IPS-18c (cell line): ENCODE results near the gene COG5.
"Not testable (repeated sequence)": the region's sequence is repeated elsewhere in the genome, so short reads cannot be mapped to it uniquely, and the experiment has no call there.

Experiments
- H3K4me3 ChIP-seq: 2 replicates; pipeline ENCODE4 v1.7.0; 2013; ENCODE audit warnings: low read depth, mild to moderate bottlenecking, low read length, moderate library complexity; ENCODE audit not compliant: insufficient read depth
- H3K9me3 ChIP-seq: one replicate; pipeline ENCODE4 v1.6.1; 2013; ENCODE audit warnings: mild to moderate bottlenecking, low read length, moderate library complexity; ENCODE audit not compliant: control insufficient read depth, insufficient read depth

The COG5 gene

GRCh38 chr7:107253599-107253998 is 310.1 kb downstream of the COG5 start:
- Histone ChIP-seq H3K4me3 (no peak overlapping the region), H3K9me3 (no peaks in the 10 kb centered on the region)

DNA sequence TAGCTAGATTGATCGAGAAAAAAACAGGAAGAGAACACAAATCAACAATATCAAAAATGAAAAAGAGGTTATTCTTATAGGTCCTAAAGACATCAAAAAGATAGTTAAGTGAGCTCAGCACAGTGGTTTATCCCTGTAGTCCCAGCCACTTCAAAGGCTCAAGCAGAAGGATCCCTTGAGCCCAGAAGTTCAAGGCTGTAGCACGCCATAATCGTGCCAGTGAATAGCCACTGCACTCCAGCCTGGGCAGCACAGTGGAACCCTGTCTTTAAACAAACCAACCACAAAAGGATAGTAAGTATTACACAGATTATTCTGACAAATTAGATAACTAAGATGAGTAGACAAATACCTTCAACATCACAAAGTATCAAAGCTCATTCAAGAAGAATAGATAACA is 311.8 kb downstream of the COG5 start:
- Histone ChIP-seq H3K9me3 (no peaks in the 10 kb centered on the region), H3K4me3 (no peak overlapping the region)

- no peak overlapping the region for H3K4me3 ChIP-seq
- H3K9me3 ChIP-seq = no peaks in the 10 kb centered on the region
Measured at GRCh38 chr7:107248551-107249316, 315.0 kb downstream of the COG5 start.

DNA sequence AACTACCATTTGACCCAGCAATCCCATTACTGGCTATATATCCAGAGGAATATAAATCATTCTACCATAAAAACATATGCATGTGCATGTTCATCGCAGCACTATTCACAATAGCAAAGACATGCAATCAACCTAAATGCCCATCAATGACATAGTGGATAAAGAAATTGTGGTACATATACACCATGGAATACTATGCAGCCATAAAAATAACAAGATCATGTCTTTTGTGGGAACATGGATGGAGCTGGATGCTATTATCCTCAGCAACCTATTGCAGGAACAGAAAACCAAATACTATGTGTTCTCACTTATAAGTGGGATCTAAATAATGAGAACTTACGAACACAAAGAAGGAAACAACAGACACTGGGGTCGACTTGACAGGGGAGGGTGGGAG is 316.9 kb downstream of the COG5 start:
- not testable (repeated sequence) for H3K9me3 ChIP-seq, H3K4me3 ChIP-seq

DNA sequence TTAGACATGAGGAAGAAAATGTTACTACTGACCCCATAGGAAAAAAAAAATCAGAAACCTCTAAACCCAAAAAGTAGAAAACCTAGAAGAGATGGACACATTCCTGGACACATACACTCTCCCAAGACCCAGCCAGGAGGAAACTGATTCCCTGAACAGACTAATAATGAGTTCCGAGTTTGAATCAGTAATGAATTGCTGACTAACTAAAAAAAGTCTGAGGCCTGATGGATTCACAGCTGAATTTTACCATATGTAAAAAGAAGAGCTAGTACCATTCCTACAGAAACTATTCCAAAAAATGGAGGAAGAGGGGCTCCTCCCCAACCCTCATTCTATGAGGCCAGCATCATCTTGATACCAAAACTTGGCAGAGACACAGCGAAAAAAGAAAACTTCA is 319.1 kb downstream of the COG5 start:
- Histone ChIP-seq H3K4me3 (no peak overlapping the region), H3K9me3 (no peaks in the 10 kb centered on the region)

- Histone ChIP-seq H3K9me3 (no peaks in the 10 kb centered on the region), H3K4me3 (no peak overlapping the region)
Measured at GRCh38 chr7:107242267-107242666, 321.5 kb downstream of the COG5 start.

- H3K4me3 ChIP-seq = no peak overlapping the region
- H3K9me3 ChIP-seq = no peaks in the 10 kb centered on the region
Measured at GRCh38 chr7:107237451-107237850, 326.3 kb downstream of the COG5 start.

DNA sequence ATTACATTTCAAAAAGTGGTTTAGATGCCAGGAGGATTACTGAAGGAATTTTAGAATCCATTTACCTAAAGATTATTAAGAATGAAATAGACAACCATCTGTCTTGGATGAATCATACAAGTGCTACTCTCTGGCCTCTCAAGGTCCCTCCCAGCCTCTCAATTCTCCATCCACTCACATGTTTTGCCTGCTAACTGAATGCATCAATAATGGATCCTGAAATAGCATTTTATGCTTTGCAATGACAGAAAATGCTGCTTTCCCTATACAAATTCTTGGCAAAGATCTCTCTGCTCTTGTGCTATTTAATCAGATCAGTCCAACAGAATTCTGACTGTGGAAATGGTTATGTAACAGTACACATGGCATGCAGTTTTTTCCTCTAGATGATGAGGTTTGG is 326.9 kb downstream of the COG5 start:
- Histone ChIP-seq H3K9me3 (no peaks in the 10 kb centered on the region), H3K4me3 (no peak overlapping the region)

GRCh38 chr7:107234436-107234835 is 329.3 kb downstream of the COG5 start:
- H3K9me3 ChIP-seq = no peaks in the 10 kb centered on the region
- H3K4me3 ChIP-seq = no peak overlapping the region

- H3K9me3 ChIP-seq = no peaks in the 10 kb centered on the region
- H3K4me3 ChIP-seq = no peak overlapping the region
Measured at GRCh38 chr7:107233981-107234380, 329.7 kb downstream of the COG5 start.

- H3K9me3 ChIP-seq = no peaks in the 10 kb centered on the region
- no peak overlapping the region for H3K4me3 ChIP-seq
Measured at GRCh38 chr7:107233174-107233573, 330.5 kb downstream of the COG5 start.

DNA sequence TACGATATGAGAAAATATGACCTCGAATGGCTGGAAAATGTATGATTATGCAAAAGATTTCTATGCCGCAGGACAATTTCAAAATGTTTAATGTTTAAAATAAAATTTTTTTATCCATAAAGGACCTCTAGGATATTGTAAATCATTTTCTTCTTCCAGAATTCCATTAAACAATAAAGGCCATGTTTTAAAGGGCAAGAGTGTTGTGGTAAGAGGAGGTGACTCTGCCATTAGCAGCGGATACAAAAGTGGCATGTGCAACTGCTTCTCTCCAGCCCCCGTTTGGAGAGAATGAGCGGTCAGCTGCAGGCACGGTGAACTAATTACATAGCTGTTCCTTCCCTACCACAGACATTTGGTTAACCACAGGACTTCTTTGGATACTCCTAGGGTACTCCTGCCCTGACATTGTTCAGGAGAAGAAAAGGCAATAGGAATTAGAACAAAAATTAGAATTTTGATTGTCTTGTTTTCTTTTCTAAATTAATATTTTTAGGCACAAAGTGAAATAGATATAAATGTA is 331.1 kb downstream of the COG5 start:
- no peaks in the 10 kb centered on the region for H3K9me3 ChIP-seq

GRCh38 chr7:107230334-107230733 is 333.4 kb downstream of the COG5 start:
- no peak overlapping the region for H3K4me3 ChIP-seq
- no peaks in the 10 kb centered on the region for H3K9me3 ChIP-seq

More for the DNA sequence above, 331.1 kb downstream of the COG5 start:
- no peak overlapping the region for H3K4me3 ChIP-seq

GRCh38 chr7:107228291-107228690 is 335.4 kb downstream of the COG5 start:
- no peak overlapping the region for H3K4me3 ChIP-seq
- no peaks in the 10 kb centered on the region for H3K9me3 ChIP-seq

DNA sequence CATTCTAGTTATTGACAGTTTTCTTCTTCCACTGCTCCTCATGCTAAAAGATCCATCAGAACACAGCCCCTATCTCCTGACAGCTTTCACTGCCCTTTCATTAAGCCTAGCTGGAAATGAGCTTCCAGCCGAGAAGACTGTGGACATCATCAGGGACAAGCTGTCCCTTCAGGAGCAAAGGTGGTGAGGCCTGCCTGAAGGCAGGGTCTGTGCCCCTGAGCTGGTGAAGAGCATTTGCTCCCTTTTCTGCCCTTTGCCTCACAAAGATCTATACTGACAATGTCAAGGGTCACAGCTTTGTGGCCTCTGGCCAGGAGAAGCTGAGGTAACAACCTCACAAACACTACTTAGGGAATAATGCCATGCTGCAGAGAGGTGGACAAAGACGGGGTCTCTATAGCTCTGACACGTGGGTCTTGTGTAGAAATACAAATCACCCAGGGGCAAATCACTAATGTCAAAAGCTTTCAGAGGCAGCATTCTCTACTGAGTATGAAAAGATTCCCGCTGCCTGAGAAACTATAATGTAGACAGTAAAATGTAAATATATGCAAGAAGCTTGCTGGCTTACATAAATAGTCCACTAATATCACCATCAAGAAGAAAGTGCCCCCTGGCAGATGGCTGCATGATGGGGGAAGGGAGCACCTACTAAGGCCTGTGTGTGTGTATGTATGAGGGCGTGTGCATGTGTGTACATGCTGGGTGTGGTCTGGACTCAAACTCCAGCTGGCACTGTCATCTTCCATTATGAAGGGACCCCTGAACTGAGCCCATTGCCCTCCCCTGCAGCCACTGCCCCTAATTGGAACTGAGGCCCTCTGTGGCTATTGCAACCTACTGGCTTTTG is 339.1 kb downstream of the COG5 start:
- H3K9me3 ChIP-seq = no peaks in the 10 kb centered on the region
- H3K4me3 ChIP-seq = no peak overlapping the region

DNA sequence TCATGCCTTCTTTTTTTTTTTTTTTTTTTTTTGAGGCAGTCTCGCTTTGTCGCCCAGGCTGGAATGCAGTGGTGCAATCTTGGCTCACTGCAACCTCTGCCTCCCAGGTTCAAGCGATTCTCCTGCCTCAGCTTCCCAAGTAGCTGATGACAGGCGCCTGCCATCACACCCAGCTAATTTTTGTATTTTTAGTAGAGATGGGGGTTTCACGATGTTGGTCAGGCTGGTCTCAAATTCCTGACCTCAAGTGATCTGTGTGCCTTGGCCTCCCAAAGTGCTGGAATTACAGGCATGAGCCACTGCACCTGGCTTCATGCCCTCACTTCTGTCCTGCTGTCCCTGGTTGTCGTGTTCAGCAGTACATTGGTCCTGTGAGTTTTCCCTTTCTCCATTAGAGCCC is 342.9 kb downstream of the COG5 start:
- not testable (repeated sequence) for H3K9me3 ChIP-seq, H3K4me3 ChIP-seq

GRCh38 chr7:107220356-107220755 is 343.4 kb downstream of the COG5 start:
- Histone ChIP-seq H3K4me3 (no peak overlapping the region), H3K9me3 (no peaks in the 10 kb centered on the region)

GRCh38 chr7:107219563-107220244 is 344.0 kb downstream of the COG5 start:
- Histone ChIP-seq H3K9me3 (no peaks in the 10 kb centered on the region), H3K4me3 (no peak overlapping the region)
